Measurements from ENCODE around the gene CAMTA1. TPM values are rescaled to one million over a fixed set of nuclear protein-coding genes. Genes with fewer than 3 reads are reported as not detected.

CAMTA1 gene
- total and polyA plus RNA-seq, 9 of the 15 experiments (the other 6 are each of a cell fraction or from before 2014, with no cell fraction given): 43.9 to 161 (median 65.9) TPM

DNA sequence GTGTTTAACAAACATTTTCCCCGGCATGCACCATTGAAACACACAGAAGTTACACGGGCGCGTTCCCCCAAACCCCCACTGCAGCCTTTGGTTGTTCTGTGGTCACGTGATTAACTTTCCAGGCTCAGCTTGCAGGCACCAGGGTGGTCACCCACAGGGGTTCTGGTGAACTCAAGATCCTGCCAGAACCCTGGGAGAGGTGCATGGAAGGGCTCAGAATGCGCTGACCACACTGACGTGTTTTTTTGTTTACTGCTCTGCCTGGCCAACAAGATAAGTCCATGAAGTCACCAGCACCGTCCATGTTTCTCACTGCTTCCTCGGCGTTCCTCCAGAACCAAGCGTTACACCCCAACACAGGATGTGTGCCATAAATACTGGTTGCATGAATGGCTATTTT is 756.4 kb downstream of the CAMTA1 start (continued):
- TF ChIP-seq, protein P1, sequence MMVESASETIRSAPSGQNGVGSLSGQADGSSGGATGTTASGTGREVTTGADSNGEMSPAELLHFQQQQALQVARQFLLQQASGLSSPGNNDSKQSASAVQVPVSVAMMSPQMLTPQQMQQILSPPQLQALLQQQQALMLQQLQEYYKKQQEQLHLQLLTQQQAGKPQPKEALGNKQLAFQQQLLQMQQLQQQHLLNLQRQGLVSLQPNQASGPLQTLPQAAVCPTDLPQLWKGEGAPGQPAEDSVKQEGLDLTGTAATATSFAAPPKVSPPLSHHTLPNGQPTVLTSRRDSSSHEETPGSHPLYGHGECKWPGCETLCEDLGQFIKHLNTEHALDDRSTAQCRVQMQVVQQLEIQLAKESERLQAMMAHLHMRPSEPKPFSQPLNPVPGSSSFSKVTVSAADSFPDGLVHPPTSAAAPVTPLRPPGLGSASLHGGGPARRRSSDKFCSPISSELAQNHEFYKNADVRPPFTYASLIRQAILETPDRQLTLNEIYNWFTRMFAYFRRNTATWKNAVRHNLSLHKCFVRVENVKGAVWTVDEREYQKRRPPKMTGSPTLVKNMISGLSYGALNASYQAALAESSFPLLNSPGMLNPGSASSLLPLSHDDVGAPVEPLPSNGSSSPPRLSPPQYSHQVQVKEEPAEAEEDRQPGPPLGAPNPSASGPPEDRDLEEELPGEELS (CRISPR knock-in tag; IDR thresholded peaks at IDR 0.05; ENCODE audit: borderline replicate concordance): no peak
- TF ChIP-seq POLR3A (IDR thresholded peaks at IDR 0.05; ENCODE audit: borderline replicate concordance, extremely low read depth, insufficient read depth, insufficient read length): no peak
- TF ChIP-seq ZNF311 (CRISPR knock-in tag; IDR thresholded peaks at IDR 0.05): no peak
- TF ChIP-seq, protein P2, sequence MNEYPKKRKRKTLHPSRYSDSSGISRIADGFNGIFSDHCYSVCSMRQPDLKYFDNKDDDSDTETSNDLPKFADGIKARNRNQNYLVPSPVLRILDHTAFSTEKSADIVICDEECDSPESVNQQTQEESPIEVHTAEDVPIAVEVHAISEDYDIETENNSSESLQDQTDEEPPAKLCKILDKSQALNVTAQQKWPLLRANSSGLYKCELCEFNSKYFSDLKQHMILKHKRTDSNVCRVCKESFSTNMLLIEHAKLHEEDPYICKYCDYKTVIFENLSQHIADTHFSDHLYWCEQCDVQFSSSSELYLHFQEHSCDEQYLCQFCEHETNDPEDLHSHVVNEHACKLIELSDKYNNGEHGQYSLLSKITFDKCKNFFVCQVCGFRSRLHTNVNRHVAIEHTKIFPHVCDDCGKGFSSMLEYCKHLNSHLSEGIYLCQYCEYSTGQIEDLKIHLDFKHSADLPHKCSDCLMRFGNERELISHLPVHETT (CRISPR knock-in tag; conservative IDR thresholded peaks at IDR 0.05 in 1 of 2, IDR thresholded peaks at IDR 0.05 in 1 of 2): 0 out of 4 replicates have a peak, but pooled peaks of 1 of the 2 experiments have one; percentile 31
- TF ChIP-seq, protein P3, sequence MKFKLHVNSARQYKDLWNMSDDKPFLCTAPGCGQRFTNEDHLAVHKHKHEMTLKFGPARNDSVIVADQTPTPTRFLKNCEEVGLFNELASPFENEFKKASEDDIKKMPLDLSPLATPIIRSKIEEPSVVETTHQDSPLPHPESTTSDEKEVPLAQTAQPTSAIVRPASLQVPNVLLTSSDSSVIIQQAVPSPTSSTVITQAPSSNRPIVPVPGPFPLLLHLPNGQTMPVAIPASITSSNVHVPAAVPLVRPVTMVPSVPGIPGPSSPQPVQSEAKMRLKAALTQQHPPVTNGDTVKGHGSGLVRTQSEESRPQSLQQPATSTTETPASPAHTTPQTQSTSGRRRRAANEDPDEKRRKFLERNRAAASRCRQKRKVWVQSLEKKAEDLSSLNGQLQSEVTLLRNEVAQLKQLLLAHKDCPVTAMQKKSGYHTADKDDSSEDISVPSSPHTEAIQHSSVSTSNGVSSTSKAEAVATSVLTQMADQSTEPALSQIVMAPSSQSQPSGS (CRISPR knock-in tag; IDR thresholded peaks at IDR 0.05): no peak
- TF ChIP-seq, protein P4, sequence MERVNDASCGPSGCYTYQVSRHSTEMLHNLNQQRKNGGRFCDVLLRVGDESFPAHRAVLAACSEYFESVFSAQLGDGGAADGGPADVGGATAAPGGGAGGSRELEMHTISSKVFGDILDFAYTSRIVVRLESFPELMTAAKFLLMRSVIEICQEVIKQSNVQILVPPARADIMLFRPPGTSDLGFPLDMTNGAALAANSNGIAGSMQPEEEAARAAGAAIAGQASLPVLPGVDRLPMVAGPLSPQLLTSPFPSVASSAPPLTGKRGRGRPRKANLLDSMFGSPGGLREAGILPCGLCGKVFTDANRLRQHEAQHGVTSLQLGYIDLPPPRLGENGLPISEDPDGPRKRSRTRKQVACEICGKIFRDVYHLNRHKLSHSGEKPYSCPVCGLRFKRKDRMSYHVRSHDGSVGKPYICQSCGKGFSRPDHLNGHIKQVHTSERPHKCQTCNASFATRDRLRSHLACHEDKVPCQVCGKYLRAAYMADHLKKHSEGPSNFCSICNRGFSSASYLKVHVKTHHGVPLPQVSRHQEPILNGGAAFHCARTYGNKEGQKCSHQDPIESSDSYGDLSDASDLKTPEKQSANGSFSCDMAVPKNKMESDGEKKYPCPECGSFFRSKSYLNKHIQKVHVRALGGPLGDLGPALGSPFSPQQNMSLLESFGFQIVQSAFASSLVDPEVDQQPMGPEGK (CRISPR knock-in tag; IDR thresholded peaks at IDR 0.05; ENCODE audit: borderline replicate concordance): no peak
- TF ChIP-seq U2AF2 (optimal IDR thresholded peaks at IDR 0.05; ENCODE audit: low read depth, low read length): no peak
- TF ChIP-seq SREBF2 (CRISPR knock-in tag; IDR thresholded peaks at IDR 0.05): no peak
- peak; percentile 18; the same call in 1 of the 2 replicates for TF ChIP-seq ATF7 (IDR thresholded peaks at IDR 0.05)
- no peak for TF ChIP-seq PML (IDR thresholded peaks at IDR 0.05; ENCODE audit: low read length)
- TF ChIP-seq, protein P5, sequence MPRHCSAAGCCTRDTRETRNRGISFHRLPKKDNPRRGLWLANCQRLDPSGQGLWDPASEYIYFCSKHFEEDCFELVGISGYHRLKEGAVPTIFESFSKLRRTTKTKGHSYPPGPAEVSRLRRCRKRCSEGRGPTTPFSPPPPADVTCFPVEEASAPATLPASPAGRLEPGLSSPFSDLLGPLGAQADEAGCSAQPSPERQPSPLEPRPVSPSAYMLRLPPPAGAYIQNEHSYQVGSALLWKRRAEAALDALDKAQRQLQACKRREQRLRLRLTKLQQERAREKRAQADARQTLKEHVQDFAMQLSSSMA (CRISPR knock-in tag; IDR thresholded peaks at IDR 0.05): no peak
- TF ChIP-seq ZNF232 (CRISPR knock-in tag; IDR thresholded peaks at IDR 0.05): no peak
- TF ChIP-seq ZNF282 (CRISPR knock-in tag; IDR thresholded peaks at IDR 0.05): no peak
- TF ChIP-seq, protein P6, sequence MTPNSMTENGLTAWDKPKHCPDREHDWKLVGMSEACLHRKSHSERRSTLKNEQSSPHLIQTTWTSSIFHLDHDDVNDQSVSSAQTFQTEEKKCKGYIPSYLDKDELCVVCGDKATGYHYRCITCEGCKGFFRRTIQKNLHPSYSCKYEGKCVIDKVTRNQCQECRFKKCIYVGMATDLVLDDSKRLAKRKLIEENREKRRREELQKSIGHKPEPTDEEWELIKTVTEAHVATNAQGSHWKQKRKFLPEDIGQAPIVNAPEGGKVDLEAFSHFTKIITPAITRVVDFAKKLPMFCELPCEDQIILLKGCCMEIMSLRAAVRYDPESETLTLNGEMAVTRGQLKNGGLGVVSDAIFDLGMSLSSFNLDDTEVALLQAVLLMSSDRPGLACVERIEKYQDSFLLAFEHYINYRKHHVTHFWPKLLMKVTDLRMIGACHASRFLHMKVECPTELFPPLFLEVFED (CRISPR knock-in tag; conservative IDR thresholded peaks at IDR 0.05): no peak
- no peak for TF ChIP-seq CSDE1 (IDR thresholded peaks at IDR 0.05)
- no peak for TF ChIP-seq HDAC1 (IDR thresholded peaks at IDR 0.05)
- no peak for TF ChIP-seq MTA2 (IDR thresholded peaks at IDR 0.05; ENCODE audit: low read depth)
- no peak for TF ChIP-seq BRCA1 (IDR thresholded peaks at IDR 0.05)
- TF ChIP-seq BRCA1 (CRISPR knock-in tag; IDR thresholded peaks at IDR 0.05): no peak
